ENCODE data around the gene PLPP2. TPM values are rescaled to one million over a fixed set of nuclear protein-coding genes. Genes with fewer than 3 reads are reported as not detected.
"Not testable (repeated sequence)": the region's sequence is repeated elsewhere in the genome, so short reads cannot be mapped to it uniquely, and the experiment has no call there.

Gene PLPP2
- total RNA-seq, 5 donors from 2014 or later (not counting 1 experiment from before 2014, with no cell fraction given), result 0.23 to 2.3 (median 1.1) TPM

- DNase-seq, result no peak
Measured at GRCh38 chr19:275958-276646, 15.1 kb downstream of the PLPP2 start.

GRCh38 chr19:275000-275399, 16.2 kb downstream of the PLPP2 start:
- H3K4me1 Mint-ChIP-seq, result no peaks in the 10 kb centered on the region

More at GRCh38 chr19:275958-276646, 15.1 kb downstream of the PLPP2 start:
- no peak overlapping the region for H3K27ac ChIP-seq (ENCODE audit: low read length)
- H3K9me3 ChIP-seq, result no peaks in the 10 kb centered on the region
- Mint-ChIP-seq H3K9me3 (no peaks in the 10 kb centered on the region), H3K36me3 (no peaks in the 10 kb centered on the region), H3K4me3 (no peak overlapping the region), H3K27ac (no peak overlapping the region), H3K4me1 (no peaks in the 10 kb centered on the region), H3K27me3 (peaks cover 41 to 52% of the 10 kb centered on the region in 2 donors)
- 92% methylated on average over 15 of the region's 19 CpGs for WGBS (ENCODE audit: insufficient coverage)
- CTCF ChIA-PET, result no interaction called here
- no peaks in the 10 kb centered on the region for H3K36me3 ChIP-seq (ENCODE audit: control insufficient read depth in 2 of 2, extremely low read depth in 1 of 2, insufficient read depth in 1 of 2, low read length in 1 of 2)
- H3K4me3 ChIP-seq (ENCODE audit: control insufficient read depth in 1 of 2, extremely low read depth in 1 of 2, low read length in 1 of 2), result no peak overlapping the region
- ATAC-seq (replicated peaks in 1 of 4), result no peak
- no peaks in the 10 kb centered on the region for H3K4me1 ChIP-seq (ENCODE audit: control insufficient read depth in 1 of 2, extremely low read depth in 1 of 2, insufficient read depth in 2 of 2, low read length in 2 of 2)
- POLR2A ChIA-PET, result no interaction called here
- H3K27me3 ChIP-seq (replicated peaks in 1 of 2; ENCODE audit: control insufficient read depth in 2 of 2, extremely low read depth in 1 of 2, insufficient read depth in 2 of 2, low read length in 1 of 2), result peaks cover 0 to 54% of the 10 kb centered on the region in 2 experiments

GRCh38 chr19:273393-273792, 17.8 kb downstream of the PLPP2 start:
- DNase-seq, result no peak
- no peak overlapping the region for H3K27ac Mint-ChIP-seq
- CTCF ChIA-PET, result no interaction called here
- H3K36me3 Mint-ChIP-seq, result no peaks in the 10 kb centered on the region
- Histone ChIP-seq H3K27me3 (replicated peaks in 1 of 2; ENCODE audit: control insufficient read depth in 2 of 2, extremely low read depth in 1 of 2, insufficient read depth in 2 of 2, low read length in 1 of 2) (peaks cover 0 to 37% of the 10 kb centered on the region in 2 experiments), H3K4me1 (ENCODE audit: control insufficient read depth in 1 of 2, extremely low read depth in 1 of 2, insufficient read depth in 2 of 2, low read length in 2 of 2) (no peaks in the 10 kb centered on the region), H3K4me3 (ENCODE audit: control insufficient read depth in 1 of 2, extremely low read depth in 1 of 2, low read length in 1 of 2) (no peak overlapping the region), H3K27ac (ENCODE audit: low read length) (no peak overlapping the region), H3K36me3 (ENCODE audit: control insufficient read depth in 2 of 2, extremely low read depth in 1 of 2, insufficient read depth in 1 of 2, low read length in 1 of 2) (no peaks in the 10 kb centered on the region), H3K9me3 (no peaks in the 10 kb centered on the region)
- no peak for ATAC-seq (replicated peaks in 1 of 4)
- no peak overlapping the region for H3K4me3 Mint-ChIP-seq
- H3K9me3 Mint-ChIP-seq, result no peaks in the 10 kb centered on the region
- peaks cover 39 to 49% of the 10 kb centered on the region in 2 donors for H3K27me3 Mint-ChIP-seq
- WGBS (ENCODE audit: insufficient coverage), result no CpG with 5 or more reads among the region's 6 CpGs
- no peaks in the 10 kb centered on the region for H3K4me1 Mint-ChIP-seq
- POLR2A ChIA-PET, result no interaction called here

More at GRCh38 chr19:275000-275399, 16.2 kb downstream of the PLPP2 start:
- H3K9me3 ChIP-seq, result no peaks in the 10 kb centered on the region
- no peak overlapping the region for H3K27ac ChIP-seq (ENCODE audit: low read length)
- ATAC-seq (replicated peaks in 1 of 4) (no peak), DNase-seq (no peak)
- CTCF ChIA-PET, result no interaction called here
- H3K4me3 ChIP-seq (ENCODE audit: control insufficient read depth in 1 of 2, extremely low read depth in 1 of 2, low read length in 1 of 2), result no peak overlapping the region
- H3K36me3 Mint-ChIP-seq, result no peaks in the 10 kb centered on the region
- 88% methylated on average over 8 of the region's 9 CpGs for WGBS (ENCODE audit: insufficient coverage)
- H3K4me3 Mint-ChIP-seq, result no peak overlapping the region
- peaks cover 41 to 54% of the 10 kb centered on the region in 2 donors for H3K27me3 Mint-ChIP-seq
- H3K9me3 Mint-ChIP-seq, result no peaks in the 10 kb centered on the region
- peaks cover 0 to 46% of the 10 kb centered on the region in 2 experiments for H3K27me3 ChIP-seq (replicated peaks in 1 of 2; ENCODE audit: control insufficient read depth in 2 of 2, extremely low read depth in 1 of 2, insufficient read depth in 2 of 2, low read length in 1 of 2)
- no peaks in the 10 kb centered on the region for H3K4me1 ChIP-seq (ENCODE audit: control insufficient read depth in 1 of 2, extremely low read depth in 1 of 2, insufficient read depth in 2 of 2, low read length in 2 of 2)
- H3K36me3 ChIP-seq (ENCODE audit: control insufficient read depth in 2 of 2, extremely low read depth in 1 of 2, insufficient read depth in 1 of 2, low read length in 1 of 2), result no peaks in the 10 kb centered on the region
- POLR2A ChIA-PET, result no interaction called here
- H3K27ac Mint-ChIP-seq, result no peak overlapping the region

GRCh38 chr19:271856-272255, 19.3 kb downstream of the PLPP2 start:
- CTCF ChIA-PET, result no interaction called here

GRCh38 chr19:270766-271318, 20.4 kb downstream of the PLPP2 start:
- peaks cover 2 to 11% of the 10 kb centered on the region in 2 experiments for H3K4me1 ChIP-seq (ENCODE audit: control insufficient read depth in 1 of 2, extremely low read depth in 1 of 2, insufficient read depth in 2 of 2, low read length in 2 of 2)
- WGBS (ENCODE audit: insufficient coverage), result 90% methylated on average over 2 of the region's 12 CpGs
- peaks cover 6 to 10% (median 8%) of the 10 kb centered on the region in 3 donors for H3K4me1 Mint-ChIP-seq
- H3K9me3 Mint-ChIP-seq; H3K4me3 Mint-ChIP-seq; H3K27ac ChIP-seq (ENCODE audit: low read length); H3K27ac Mint-ChIP-seq; ATAC-seq (replicated peaks in 1 of 4); CTCF ChIA-PET; H3K36me3 ChIP-seq (ENCODE audit: control insufficient read depth in 2 of 2, extremely low read depth in 1 of 2, insufficient read depth in 1 of 2, low read length in 1 of 2); DNase-seq; H3K4me3 ChIP-seq (ENCODE audit: control insufficient read depth in 1 of 2, extremely low read depth in 1 of 2, low read length in 1 of 2); H3K9me3 ChIP-seq; POLR2A ChIA-PET; H3K36me3 Mint-ChIP-seq: not testable (repeated sequence)
- H3K27me3 ChIP-seq (replicated peaks in 1 of 2; ENCODE audit: control insufficient read depth in 2 of 2, extremely low read depth in 1 of 2, insufficient read depth in 2 of 2, low read length in 1 of 2), result peaks cover 4 to 28% of the 10 kb centered on the region in 2 experiments
- peaks cover 40 to 43% of the 10 kb centered on the region in 2 donors for H3K27me3 Mint-ChIP-seq

More at GRCh38 chr19:271856-272255, 19.3 kb downstream of the PLPP2 start:
- DNase-seq (no peak), ATAC-seq (replicated peaks in 1 of 4) (no peak)
- Histone ChIP-seq H3K36me3 (ENCODE audit: control insufficient read depth in 2 of 2, extremely low read depth in 1 of 2, insufficient read depth in 1 of 2, low read length in 1 of 2) (no peaks in the 10 kb centered on the region), H3K9me3 (no peaks in the 10 kb centered on the region), H3K4me1 (ENCODE audit: control insufficient read depth in 1 of 2, extremely low read depth in 1 of 2, insufficient read depth in 2 of 2, low read length in 2 of 2) (peaks cover 0 to 8% of the 10 kb centered on the region in 2 experiments), H3K27ac (ENCODE audit: low read length) (no peak overlapping the region), H3K4me3 (ENCODE audit: control insufficient read depth in 1 of 2, extremely low read depth in 1 of 2, low read length in 1 of 2) (no peak overlapping the region), H3K27me3 (replicated peaks in 1 of 2; ENCODE audit: control insufficient read depth in 2 of 2, extremely low read depth in 1 of 2, insufficient read depth in 2 of 2, low read length in 1 of 2) (peaks cover 0 to 33% of the 10 kb centered on the region in 2 experiments)
- POLR2A ChIA-PET, result no interaction called here
- Mint-ChIP-seq H3K4me1 (peaks cover under 1 to 6% (median 3%) of the 10 kb centered on the region in 3 donors), H3K36me3 (no peaks in the 10 kb centered on the region), H3K27me3 (peaks cover 40% of the 10 kb centered on the region in 2 donors), H3K27ac (no peak overlapping the region), H3K4me3 (no peak overlapping the region), H3K9me3 (no peaks in the 10 kb centered on the region)
- 41% methylated on average over 6 of the region's 6 CpGs for WGBS (ENCODE audit: insufficient coverage)

GRCh38 chr19:269241-269640, 22.0 kb downstream of the PLPP2 start:
- DNase-seq (no peak), ATAC-seq (replicated peaks in 1 of 4) (no peak)
- Histone ChIP-seq H3K27ac (ENCODE audit: low read length) (no peak overlapping the region), H3K27me3 (replicated peaks in 1 of 2; ENCODE audit: control insufficient read depth in 2 of 2, extremely low read depth in 1 of 2, insufficient read depth in 2 of 2, low read length in 1 of 2) (peaks cover 8 to 21% of the 10 kb centered on the region in 2 experiments), H3K4me1 (ENCODE audit: control insufficient read depth in 1 of 2, extremely low read depth in 1 of 2, insufficient read depth in 2 of 2, low read length in 2 of 2) (peaks cover 2 to 11% of the 10 kb centered on the region in 2 experiments), H3K4me3 (ENCODE audit: control insufficient read depth in 1 of 2, extremely low read depth in 1 of 2, low read length in 1 of 2) (no peak overlapping the region), H3K9me3 (no peaks in the 10 kb centered on the region), H3K36me3 (ENCODE audit: control insufficient read depth in 2 of 2, extremely low read depth in 1 of 2, insufficient read depth in 1 of 2, low read length in 1 of 2) (no peaks in the 10 kb centered on the region)
- ChIA-PET POLR2A (no interaction called here), CTCF (no interaction called here)
- Mint-ChIP-seq H3K36me3 (no peaks in the 10 kb centered on the region), H3K27me3 (peaks cover 40 to 48% of the 10 kb centered on the region in 2 donors), H3K9me3 (no peaks in the 10 kb centered on the region), H3K4me3 (no peak overlapping the region), H3K4me1 (peaks cover 6 to 10% (median 8%) of the 10 kb centered on the region in 3 donors), H3K27ac (no peak overlapping the region)
